KMS-11 (cell line): ENCODE results near the gene RHBG.

ENCODE experiments used
- H2AFZ ChIP-seq: fragments of 200-600 bp; sonication (generic); 2 replicates; pipeline ENCODE4 v1.6.1; 2016; ENCODE audit warnings: antibody characterized with exemption, mixed run types, low read depth
- H3K27ac ChIP-seq: fragments of 200-600 bp; sonication (generic); 2 replicates; pipeline ENCODE4 v1.6.1; 2016; ENCODE audit warnings: mild to moderate bottlenecking, mixed run types
- H3K27me3 ChIP-seq: fragments of 200-600 bp; sonication (generic); 2 replicates; pipeline ENCODE4 v1.6.1; 2017; ENCODE audit warnings: mild to moderate bottlenecking, low read depth, mixed run types, moderate library complexity; ENCODE audit not compliant: insufficient read depth
- H3K36me3 ChIP-seq: fragments of 200-600 bp; sonication (generic); 2 replicates; pipeline ENCODE4 v1.6.1; 2017; ENCODE audit warnings: mild to moderate bottlenecking, mixed run types; ENCODE audit not compliant: insufficient read depth
- H3K4me1 ChIP-seq: fragments of 200-600 bp; sonication (generic); 2 replicates; pipeline ENCODE4 v1.6.1; 2016; ENCODE audit warnings: mild to moderate bottlenecking, low read depth, mixed run types; ENCODE audit not compliant: poor library complexity, severe bottlenecking
- H3K4me2 ChIP-seq: fragments of 200-600 bp; sonication (generic); 2 replicates; pipeline ENCODE4 v1.7.0; 2016; ENCODE audit warnings: mild to moderate bottlenecking, mixed run types
- H3K4me3 ChIP-seq: fragments of 200-600 bp; sonication (generic); IDR thresholded peaks from 2 replicates; pipeline ENCODE4 v1.6.1; 2017; ENCODE audit warnings: low read depth, low read length, mixed read lengths; ENCODE audit not compliant: insufficient read depth
- H3K79me2 ChIP-seq: fragments of 200-600 bp; sonication (generic); 2 replicates; pipeline ENCODE4 v1.6.1; 2016; ENCODE audit warnings: low read depth, mixed run types; ENCODE audit not compliant: insufficient read depth
- H3K9ac ChIP-seq: fragments of 200-600 bp; sonication (generic); 2 replicates; pipeline ENCODE4 v1.6.1; 2016; ENCODE audit warnings: mild to moderate bottlenecking, mixed run types
- H4K20me1 ChIP-seq: fragments of 200-600 bp; sonication (generic); 2 replicates; pipeline ENCODE4 v1.6.1; 2016; ENCODE audit warnings: mild to moderate bottlenecking, mixed run types; ENCODE audit not compliant: insufficient read depth
- TF ChIP-seq, protein P1 (sequence below): fragments of 200-600 bp; sonication (generic); conservative IDR thresholded peaks from 2 replicates; pipeline ENCODE4 v1.6.1; 2017; ENCODE audit warnings: low read depth, mild to moderate bottlenecking, antibody characterized with exemption, low read length, moderate library complexity, mixed read lengths

RHBG gene

DNA sequence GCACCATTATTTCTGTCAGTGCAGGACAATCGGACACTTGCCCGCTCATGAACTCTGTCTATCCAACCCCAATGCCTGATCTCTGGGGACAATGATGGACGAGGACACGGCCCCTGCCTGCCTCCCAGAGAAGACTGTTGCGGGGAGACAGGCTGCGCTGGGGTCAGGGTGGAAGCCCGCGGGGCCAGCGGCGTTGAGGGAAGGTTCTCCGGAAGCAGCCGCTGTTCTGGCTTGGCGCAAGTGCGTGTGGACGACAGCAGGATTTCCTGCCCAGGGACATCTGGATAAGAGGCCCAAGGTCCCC is 18.8 kb downstream of the RHBG start:
- H3K27ac ChIP-seq: no peak overlapping the region
- H3K79me2 ChIP-seq: no peaks in the 10 kb centered on the region
- H3K27me3 ChIP-seq: peaks cover 72% of the 10 kb centered on the region
- H3K4me3 ChIP-seq: no peak overlapping the region
- no peak overlapping the region for H2AFZ ChIP-seq
- H3K4me2 ChIP-seq: no peak overlapping the region
- no peaks in the 10 kb centered on the region for H4K20me1 ChIP-seq
- H3K4me1 ChIP-seq: no peaks in the 10 kb centered on the region
- H3K36me3 ChIP-seq: no peaks in the 10 kb centered on the region
- no peak overlapping the region for H3K9ac ChIP-seq
- TF ChIP-seq, protein P1, sequence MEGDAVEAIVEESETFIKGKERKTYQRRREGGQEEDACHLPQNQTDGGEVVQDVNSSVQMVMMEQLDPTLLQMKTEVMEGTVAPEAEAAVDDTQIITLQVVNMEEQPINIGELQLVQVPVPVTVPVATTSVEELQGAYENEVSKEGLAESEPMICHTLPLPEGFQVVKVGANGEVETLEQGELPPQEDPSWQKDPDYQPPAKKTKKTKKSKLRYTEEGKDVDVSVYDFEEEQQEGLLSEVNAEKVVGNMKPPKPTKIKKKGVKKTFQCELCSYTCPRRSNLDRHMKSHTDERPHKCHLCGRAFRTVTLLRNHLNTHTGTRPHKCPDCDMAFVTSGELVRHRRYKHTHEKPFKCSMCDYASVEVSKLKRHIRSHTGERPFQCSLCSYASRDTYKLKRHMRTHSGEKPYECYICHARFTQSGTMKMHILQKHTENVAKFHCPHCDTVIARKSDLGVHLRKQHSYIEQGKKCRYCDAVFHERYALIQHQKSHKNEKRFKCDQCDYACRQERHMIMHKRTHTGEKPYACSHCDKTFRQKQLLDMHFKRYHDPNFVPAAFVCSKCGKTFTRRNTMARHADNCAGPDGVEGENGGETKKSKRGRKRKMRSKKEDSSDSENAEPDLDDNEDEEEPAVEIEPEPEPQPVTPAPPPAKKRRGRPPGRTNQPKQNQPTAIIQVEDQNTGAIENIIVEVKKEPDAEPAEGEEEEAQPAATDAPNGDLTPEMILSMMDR: no peak

DNA sequence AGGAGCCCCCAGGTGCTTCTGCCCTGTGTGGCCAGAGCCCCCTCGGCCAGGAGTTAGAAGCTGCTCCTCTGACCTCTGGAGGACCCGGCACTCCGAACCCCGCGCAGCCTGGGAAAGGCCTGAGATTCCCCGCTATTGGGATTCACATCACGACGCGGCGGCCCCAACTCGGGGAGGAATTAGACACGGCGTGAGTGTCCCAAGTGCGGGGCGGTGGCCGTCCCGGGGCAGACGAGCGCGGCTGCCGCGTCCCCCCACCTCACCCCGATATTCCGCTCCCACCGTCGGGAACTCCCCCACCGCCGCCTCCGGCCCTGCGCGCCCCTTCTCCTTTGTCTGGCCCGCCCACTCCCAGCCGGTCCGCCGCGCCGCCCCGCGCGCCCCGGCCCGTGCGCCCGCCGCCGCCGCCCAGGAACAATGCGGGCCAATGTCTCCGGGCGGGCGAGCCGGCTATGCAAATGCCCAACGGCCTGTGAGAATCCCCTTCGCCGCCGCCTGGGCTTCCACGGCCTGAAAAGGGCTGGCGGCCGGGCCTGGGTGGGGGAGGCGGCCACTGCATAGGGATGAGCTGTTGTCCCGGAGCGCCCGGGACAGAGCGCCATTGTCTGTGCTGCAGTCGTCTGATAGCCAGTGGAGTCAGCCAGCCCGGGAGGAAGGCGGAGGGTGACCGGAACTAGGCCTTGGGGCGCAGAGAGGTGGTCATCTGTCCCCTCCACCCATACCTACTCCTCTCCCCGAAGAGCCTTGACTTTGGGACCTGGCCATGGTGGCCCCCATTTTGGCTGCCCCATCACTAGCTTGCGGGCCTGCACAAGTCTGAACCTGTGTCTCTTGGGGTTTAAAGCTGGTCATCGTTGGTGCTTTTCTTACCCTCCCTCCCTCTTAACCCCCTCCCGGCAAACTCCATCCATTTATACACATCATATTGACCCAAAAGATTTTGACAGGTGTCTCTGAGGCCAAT is 19.4 kb downstream of the RHBG start:
- Histone ChIP-seq H3K36me3 (no peaks in the 10 kb centered on the region), H3K4me1 (no peaks in the 10 kb centered on the region), H3K27ac (no peak overlapping the region), H4K20me1 (no peaks in the 10 kb centered on the region), H3K4me3 (no peak overlapping the region), H3K9ac (no peak overlapping the region), H3K79me2 (no peaks in the 10 kb centered on the region), H2AFZ (no peak overlapping the region), H3K27me3 (peaks cover 77% of the 10 kb centered on the region), H3K4me2 (no peak overlapping the region)
- TF ChIP-seq, protein P1: no peak

DNA sequence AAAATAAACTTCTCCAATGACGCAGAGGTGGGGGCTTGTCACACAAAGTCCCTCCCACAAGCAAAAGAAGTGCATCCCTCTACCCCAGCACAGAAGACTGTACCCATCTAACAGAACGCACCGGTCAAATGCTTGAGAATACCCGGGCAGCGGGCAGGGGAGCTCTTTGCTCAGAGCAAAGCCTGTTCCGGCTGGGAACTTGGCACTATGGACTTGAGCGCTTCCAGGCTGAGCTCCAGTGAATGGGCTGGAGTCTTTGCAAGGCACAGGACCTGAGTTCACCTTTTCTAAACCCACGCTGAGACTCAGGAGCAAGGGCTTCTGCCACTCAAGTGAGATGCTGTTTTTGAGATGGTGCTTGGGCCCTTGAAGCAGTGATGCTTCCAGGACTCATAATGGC is 20.3 kb downstream of the RHBG start:
- TF ChIP-seq, protein P1: no peak
- Histone ChIP-seq H3K4me3 (no peak overlapping the region), H3K9ac (no peak overlapping the region), H3K27ac (no peak overlapping the region), H3K4me1 (no peaks in the 10 kb centered on the region), H4K20me1 (no peaks in the 10 kb centered on the region), H3K79me2 (no peaks in the 10 kb centered on the region), H3K4me2 (no peak overlapping the region), H2AFZ (no peak overlapping the region), H3K27me3 (peaks cover 85% of the 10 kb centered on the region), H3K36me3 (no peaks in the 10 kb centered on the region)

DNA sequence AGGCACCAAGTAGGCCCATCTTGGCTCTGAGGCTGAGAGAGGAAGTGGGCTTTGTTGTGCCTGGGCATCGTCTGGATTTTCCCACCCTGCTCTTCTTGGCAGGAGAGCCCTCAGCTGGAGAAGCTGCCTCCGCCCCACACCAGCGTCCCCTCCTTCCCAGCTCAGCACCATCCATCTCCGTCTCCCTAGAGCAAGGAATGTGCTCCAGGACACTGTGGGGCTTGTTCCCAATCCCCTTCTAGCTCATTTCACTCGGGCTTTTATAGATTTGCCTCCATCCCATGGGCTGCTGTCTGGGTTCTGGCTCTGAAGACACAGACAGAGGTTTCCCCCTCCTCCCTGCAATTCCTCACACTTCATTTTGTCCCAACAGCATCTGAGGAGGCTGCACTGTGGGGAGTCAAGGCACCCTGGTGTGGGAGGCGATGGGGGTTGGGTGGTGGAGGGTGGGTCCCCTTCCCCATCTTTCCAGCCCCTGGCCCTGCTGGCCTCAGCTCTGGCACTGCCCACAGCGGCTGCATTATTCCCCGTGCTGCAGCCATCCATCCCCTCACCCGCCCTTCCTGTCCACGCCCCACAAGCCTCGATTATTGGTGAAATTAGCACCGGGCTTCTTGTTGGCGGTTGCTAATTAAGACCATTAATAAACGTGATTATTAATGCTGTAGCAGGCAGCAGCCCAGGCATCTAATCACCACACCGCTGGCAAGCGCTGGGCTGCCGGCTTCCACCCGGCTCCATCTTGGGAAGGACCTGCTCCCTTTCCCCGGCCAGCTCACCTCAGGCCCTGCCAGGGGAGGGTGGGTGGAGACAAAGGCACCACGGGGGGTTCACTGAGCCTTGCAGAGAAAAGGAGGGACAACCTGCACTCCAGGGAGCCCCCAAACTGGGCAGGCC is 21.7 kb downstream of the RHBG start:
- no peaks in the 10 kb centered on the region for H3K79me2 ChIP-seq
- H3K36me3 ChIP-seq: no peaks in the 10 kb centered on the region
- no peak overlapping the region for H3K27ac ChIP-seq
- peaks cover 97% of the 10 kb centered on the region for H3K27me3 ChIP-seq
- TF ChIP-seq, protein P1: no peak
- no peak overlapping the region for H2AFZ ChIP-seq
- no peaks in the 10 kb centered on the region for H4K20me1 ChIP-seq
- no peak overlapping the region for H3K9ac ChIP-seq
- no peak overlapping the region for H3K4me2 ChIP-seq
- no peaks in the 10 kb centered on the region for H3K4me1 ChIP-seq
- no peak overlapping the region for H3K4me3 ChIP-seq
